ENCODE data around the gene PACS2.

PACS2 gene

DNA sequence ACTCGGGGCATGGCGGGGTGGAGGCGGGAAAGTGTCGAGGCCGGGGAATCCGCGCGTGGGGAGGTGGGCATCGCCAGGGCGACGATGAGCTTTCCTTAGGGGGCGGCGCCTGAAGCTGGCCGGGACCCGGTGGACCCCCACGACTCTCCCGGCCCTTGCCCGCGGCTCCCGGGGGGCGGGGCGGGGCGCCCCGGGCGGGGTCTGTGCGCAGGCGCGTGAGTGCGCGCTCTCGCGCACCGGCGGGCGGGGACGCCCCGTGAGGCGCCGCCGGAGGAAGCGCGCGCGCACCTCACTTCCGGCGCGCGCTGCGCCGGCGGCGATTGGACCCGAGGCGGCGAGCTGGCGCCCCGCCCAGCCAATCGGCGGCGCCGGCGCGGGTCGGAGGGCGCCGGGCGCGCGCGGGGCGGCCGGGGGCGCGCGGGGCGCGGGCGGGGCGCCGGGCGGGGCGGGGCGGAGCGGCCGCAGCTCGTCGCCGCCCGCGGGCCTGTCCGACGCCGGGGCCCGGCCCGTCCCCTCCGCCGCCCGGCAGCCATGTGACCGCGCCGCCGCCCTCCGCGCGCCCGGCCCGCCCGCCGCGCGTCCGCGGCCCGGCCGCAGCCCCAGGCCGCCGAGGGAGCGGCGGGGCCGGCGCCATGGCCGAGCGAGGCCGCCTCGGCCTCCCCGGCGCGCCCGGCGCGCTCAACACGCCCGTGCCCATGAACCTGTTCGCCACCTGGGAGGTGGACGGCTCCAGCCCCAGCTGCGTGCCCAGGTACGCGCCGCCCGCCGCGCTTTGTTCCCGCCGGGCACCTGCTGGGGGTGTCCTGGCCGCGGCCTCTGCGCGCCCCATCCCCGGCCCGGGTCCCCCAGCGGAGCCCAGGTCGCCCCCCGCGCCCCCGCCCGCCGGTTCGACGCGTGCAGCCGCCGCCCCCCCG lies at the start of gene PACS2:
Gene PACS2, plus strand, starts transcription at position 462 of the 914 bp plus-strand sequence. Its CDS starts 171 bp downstream, at position 633.
- DNase-seq (ENCODE audit: low spot score), result peak; percentile 100

DNA sequence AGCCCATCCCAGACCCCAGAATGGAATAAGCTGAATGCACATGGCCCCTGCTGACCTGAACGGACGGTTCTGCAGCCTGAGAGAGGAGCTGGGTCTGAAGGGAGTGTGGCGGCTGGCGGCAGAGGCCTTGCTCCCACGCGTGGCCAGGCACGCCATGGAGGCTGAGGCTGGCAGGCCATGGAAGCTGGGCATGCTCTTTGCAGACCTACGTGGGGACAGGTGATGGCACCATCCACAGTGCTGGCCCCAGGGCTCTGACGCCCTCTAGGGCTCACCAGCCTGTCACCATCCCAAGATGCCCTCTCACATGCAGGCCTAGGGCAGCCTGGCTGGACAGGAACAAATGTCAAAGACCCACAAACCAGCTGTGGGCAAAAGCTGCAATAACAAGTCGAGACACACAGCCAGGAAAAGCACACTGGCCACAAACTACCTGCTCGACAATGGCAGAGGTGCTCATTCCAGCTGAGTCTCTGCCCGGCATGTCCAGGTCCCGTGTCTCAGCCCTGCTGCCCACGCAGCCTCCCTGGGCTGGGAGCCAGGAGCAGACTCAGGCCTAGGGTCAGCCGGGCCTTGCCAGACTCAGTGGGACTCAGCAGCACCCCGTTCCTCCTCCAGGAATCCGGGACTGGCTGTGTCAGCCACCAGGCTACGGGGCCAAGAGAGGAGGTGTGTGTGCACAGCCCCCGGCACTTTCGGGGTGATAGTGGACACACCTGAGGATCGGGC lies 46.6 kb upstream of the PACS2 start:
- TF ChIP-seq, protein P1, sequence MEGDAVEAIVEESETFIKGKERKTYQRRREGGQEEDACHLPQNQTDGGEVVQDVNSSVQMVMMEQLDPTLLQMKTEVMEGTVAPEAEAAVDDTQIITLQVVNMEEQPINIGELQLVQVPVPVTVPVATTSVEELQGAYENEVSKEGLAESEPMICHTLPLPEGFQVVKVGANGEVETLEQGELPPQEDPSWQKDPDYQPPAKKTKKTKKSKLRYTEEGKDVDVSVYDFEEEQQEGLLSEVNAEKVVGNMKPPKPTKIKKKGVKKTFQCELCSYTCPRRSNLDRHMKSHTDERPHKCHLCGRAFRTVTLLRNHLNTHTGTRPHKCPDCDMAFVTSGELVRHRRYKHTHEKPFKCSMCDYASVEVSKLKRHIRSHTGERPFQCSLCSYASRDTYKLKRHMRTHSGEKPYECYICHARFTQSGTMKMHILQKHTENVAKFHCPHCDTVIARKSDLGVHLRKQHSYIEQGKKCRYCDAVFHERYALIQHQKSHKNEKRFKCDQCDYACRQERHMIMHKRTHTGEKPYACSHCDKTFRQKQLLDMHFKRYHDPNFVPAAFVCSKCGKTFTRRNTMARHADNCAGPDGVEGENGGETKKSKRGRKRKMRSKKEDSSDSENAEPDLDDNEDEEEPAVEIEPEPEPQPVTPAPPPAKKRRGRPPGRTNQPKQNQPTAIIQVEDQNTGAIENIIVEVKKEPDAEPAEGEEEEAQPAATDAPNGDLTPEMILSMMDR (IDR thresholded peaks at IDR 0.05; ENCODE audit: extremely low read depth, missing control alignments), result no peak
- DNase-seq (ENCODE audit: low spot score), result no peak

More for the DNA sequence above, at the start of gene PACS2:
- TF ChIP-seq, protein P1 (IDR thresholded peaks at IDR 0.05; ENCODE audit: extremely low read depth, missing control alignments), result no peak

DNA sequence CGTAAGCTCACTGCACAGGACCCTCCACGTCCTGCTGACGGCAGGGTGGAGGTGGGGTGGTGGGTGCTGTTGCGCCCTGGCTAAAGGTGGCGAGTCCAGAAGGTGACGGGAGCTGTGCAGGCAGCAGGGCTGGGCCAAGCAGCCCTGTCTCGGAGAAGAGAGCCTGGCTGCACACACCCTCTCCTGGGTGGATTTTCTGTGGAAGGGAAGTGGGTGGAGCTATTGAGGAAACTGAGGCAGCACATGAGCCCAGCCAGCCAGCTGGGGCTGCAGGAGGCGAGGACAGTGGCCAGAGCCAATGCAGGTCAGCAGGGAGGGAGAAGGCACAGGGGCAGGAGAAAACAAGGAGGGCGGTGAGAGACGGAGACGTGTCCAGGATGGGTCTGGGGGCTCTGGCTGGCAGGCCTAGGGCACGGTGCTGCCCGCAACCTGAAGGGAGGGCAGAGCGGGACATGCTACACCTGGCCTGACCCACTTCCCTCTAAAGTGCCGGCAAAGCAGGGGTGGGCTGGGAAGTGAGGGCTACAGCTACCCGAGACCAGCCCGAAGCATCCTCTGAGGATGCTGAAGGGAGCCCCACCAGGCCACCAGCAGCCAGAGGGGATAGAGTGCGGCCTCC lies 45.7 kb upstream of the PACS2 start:
- TF ChIP-seq, protein P1 (IDR thresholded peaks at IDR 0.05; ENCODE audit: extremely low read depth, missing control alignments), result no peak
- DNase-seq (ENCODE audit: low spot score), result no peak

DNA sequence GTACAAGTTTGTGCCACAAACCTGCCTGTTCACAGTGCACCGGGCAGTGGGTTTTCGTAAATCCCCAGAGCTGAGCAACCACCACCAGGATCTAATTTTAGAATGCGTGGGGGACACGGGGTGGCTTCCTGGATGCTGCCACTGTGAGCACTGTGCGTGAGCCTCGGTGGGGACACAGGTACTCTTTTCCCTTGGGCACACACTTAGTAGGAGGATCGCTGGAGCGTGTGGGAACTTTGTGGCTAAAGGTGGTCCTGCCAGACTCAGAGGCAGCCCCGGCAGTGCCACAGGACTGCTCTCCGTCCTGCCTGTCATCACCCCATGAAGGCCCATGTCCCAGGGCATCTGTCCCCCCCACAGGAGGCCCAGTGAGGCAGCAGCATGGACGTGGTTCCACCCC lies 45.1 kb upstream of the PACS2 start:
- TF ChIP-seq, protein P1 (IDR thresholded peaks at IDR 0.05; ENCODE audit: extremely low read depth, missing control alignments), result no peak
- no peak for DNase-seq (ENCODE audit: low spot score)

GRCh38 chr14:105271224-105271890 lies 43.2 kb upstream of the PACS2 start:
- TF ChIP-seq, protein P1 (IDR thresholded peaks at IDR 0.05; ENCODE audit: extremely low read depth, missing control alignments), result no peak
- no peak for DNase-seq (ENCODE audit: low spot score)

- DNase-seq (ENCODE audit: low spot score), result no peak
- TF ChIP-seq, protein P1 (IDR thresholded peaks at IDR 0.05; ENCODE audit: extremely low read depth, missing control alignments), result no peak
Observed at GRCh38 chr14:105272623-105273022, 41.9 kb upstream of the PACS2 start.
